22Rv1 (cell line): ENCODE data around the gene DHX36.

Experiments
- CTCF ChIP-seq: fragments of 450-650 bp; IDR thresholded peaks from 2 replicates; pipeline ENCODE4 v1.5.1; 2017; ENCODE audit warnings: mild to moderate bottlenecking
- ZFX ChIP-seq: fragments of 450-650 bp; IDR thresholded peaks from 2 replicates; pipeline ENCODE4 v1.6.1; 2017; ENCODE audit warnings: antibody characterized with exemption, borderline replicate concordance

- TF ChIP-seq CTCF (no peak), ZFX (no peak)
Measured at GRCh38 chr3:154304936-154305335, 19.4 kb downstream of the DHX36 start.
